Activated CD8-positive, alpha-beta memory T cell treated with anti-CD3 and anti-CD28 coated beads for 1 hour (primary cell): Measurements from ENCODE around the gene KRT79.

ENCODE experiments used
- DNase-seq, 2 donors: peaks; one replicate each; pipeline ENCODE4 v3.0.0-alpha.2; 2020; ENCODE audit warnings: low read depth in 1 of 2; ENCODE audit errors: extremely low read depth in 1 of 2

Gene KRT79

DNA sequence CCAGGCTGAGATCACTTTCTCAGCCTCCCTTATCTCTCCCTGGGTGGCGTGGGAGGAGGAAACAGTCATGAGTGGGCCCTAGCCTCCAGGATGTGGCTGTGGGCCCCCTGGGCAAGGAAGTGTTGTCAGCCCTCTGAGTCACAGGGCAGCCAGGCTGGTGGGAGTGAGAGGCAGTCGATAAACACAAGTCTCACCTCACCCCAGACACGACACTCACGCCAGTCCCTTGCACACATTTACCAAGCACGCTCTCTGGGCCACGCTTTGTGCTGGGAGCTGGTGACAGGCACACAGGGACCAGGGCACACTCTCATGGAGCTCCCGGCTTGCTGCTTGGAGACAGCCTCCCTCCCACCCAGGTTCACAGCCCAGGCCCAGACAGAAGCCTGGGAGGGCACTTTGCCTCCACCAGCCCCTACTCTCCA lies 1.9 kb upstream of the KRT79 start:
- DNase-seq: peak; percentile 35 to 39

DNA sequence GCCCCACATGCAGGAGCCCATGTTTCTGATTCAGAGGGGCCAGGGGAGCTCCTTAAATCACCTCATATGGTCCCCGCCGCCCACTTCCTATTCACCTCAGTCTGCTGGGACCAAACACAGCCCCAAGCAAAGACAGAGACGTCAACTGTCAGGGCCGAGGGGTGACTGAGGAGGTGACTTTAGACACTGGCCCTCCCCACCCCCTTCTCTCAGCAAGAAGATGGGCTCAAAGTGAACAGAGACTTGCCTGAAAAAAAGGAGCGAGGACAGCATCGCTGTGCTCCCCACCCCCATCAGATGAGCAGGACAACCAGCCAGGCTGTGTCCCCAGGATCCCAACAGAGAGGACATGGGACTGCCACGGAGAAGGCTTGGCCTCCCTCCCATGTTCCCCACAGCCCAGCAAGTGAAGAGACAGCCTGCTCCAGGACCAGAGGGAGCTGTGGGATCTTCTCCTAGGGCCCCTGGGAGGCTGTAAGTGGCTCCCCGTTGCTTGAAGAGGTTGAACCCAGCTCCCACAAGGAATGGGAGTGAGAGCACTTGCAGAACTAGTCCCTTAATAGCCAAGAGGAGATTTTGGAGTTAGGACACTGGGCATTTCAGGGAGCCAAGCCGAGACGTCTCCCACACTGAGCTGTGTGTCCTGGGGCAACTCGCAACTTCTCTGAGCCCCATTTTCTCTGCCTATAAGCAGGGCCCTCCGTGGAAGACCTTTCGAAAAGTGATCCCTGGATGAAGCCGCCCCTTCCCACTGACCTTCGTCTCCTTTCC lies 1.3 kb upstream of the KRT79 start:
- DNase-seq: no peak

GRCh38 chr12:52834727-52835001 lies 553 bp upstream of the KRT79 start:
- DNase-seq: no peak

GRCh38 chr12:52832985-52833905 lies 866 bp downstream of the KRT79 start:
- no peak for DNase-seq

- no peak for DNase-seq
Measured at GRCh38 chr12:52832451-52832850, 1.7 kb downstream of the KRT79 start.

DNA sequence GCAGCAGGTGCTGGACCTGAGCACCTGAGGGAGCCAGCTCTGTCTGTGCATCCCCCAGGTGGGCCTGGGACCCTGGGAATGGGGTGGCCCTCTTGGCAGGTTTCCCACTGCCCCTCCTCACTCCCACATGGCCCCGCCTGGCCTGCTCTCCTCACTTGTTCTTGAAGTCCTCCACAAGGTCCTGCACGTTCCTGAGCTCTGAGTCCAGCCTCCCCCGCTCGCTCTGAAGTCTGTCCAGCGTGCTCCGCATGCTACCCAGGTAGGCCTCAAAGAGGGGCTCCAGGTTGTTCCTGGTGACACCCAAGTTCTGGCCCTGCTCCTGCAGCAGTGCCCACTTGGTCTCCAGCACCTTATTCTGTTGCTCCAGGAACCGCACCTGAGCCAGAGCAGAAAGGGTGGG lies 2.9 kb downstream of the KRT79 start:
- no peak for DNase-seq

DNA sequence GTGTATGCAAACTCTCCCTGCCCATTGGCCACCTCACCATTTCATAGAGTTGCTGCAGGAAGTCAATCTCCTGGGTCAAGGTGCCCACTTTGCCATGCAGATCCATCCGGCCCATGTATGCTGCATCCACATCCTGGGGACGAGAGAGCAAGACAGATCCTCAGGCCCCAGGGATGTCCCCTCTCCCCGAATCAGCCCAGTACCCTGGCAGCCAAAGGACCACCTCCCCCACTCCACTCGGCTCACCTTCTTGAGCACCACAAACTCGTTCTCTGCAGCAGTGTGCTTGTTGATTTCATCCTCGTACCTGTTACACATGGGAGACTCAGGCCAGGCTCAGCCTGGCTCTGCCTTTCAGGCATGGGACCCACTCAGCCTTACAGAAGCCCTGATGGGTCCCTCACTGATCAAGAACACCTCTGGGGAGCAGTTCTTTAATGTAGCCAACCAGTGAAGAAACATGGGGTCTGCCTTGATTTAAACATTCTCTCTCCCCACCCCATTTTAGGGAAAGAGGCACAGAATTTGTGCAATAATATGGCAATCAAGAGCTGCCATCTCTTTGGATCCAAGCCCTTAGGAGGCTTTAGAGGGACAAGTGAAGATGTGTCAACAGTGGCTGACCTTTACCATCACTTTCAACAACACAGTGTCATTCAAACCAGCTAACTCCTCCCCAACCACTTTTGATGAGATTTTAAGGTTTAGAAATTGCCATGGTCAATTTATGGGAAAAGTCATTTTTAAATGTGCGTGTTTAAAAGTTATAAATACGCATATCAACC lies 3.9 kb downstream of the KRT79 start:
- no peak for DNase-seq

GRCh38 chr12:52828591-52829021 lies 5.5 kb downstream of the KRT79 start:
- DNase-seq: no peak

DNA sequence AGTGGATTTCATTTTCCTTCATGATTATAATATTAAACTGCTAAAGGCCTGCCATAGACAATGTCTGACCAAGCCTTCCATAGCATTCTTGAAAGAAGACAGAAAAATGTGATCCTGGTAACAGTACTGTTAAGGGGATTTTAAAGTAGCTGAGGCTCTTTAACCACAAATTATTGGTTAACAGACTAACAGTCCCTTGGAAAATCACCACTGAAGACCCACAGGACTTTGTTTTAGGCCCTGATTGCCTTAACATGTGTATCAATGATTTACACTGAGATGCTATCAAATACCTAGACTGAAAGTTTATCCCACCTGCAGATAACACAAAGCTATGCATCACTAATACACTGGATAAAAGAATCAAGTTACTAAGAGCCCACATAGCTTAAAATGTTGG lies 6.0 kb downstream of the KRT79 start:
- DNase-seq: no peak

DNA sequence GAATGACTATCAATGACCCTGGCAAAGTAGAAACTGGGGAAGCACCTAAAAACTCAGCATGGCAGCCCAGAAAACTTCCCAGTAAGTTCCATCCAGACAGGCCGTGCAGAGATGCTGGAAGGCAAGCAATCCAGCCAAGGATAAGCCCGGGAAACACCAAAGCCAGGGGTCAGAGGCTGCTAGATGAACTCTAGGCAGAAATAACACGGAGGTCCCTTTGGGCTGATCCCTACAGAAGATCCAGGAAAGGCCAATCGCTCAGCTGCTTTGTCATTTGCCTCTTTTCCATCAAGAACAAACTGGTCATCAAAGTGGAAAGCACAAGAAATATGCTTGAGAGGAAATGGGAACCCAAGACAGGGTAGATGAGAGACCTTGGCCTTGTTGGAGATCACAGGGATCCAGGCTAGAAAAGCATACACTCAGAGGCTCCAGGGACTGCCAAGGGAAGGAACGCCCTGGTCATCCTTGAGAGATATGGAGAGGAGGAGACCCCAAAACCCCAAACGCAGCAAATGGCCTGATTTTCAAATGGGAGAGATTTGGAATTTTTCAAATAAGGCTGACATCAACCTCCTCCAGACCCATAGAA lies 6.5 kb downstream of the KRT79 start:
- DNase-seq: no peak

GRCh38 chr12:52826611-52827498 lies 7.3 kb downstream of the KRT79 start:
- DNase-seq: no peak

DNA sequence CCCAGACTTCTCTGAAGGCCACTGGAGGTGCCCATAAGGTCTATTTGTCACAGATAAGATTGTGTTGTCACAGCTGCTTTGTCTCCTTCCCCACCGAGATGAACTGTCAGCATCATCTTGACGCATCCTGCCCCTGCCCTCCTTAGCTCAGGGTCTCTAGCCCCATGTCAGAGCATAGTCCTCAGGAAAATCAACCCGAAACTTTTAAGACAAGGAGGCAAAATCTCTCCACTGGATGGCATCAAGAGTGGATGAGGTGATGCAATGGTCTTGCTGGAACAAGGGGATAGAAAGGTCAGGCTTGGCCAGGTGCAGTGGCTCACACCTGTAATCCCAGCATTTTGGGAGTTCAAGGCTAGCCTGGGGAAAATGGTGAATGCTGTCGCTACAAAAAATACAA lies 8.2 kb downstream of the KRT79 start:
- no peak for DNase-seq

GRCh38 chr12:52824741-52825410 lies 9.2 kb downstream of the KRT79 start:
- no peak for DNase-seq

DNA sequence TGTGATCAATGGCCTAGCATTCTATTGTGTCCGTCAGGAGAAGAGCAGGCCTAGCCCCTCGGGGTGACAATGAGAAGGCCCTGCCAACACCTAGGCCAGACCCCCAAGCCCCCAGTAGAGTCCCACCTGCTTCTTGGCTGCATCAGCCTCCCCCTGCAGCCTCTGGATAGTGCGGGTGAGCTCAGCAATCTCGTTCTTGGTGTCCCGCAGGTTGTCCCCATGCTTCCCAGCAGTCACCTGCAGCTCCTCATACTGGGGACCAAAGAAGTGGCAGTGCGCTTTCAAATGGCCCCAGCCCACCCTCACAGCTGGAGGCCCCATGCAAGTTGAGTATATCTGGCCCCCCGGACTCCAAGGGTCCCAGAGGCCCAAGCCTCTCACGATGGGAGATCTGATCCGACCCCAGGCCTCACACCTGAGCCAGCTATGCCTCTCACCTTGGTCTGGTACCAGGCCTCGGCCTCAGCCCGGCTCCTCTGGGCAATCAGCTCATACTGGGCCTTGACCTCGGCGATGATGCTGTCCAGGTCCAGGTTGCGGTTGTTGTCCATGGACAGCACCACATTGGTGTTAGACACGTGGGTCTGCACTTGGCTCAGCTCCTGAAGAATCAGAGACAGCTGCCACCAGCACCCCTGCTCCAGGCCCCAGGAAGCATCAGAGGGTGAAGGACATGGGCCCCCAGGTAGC lies 10.2 kb downstream of the KRT79 start:
- DNase-seq: no peak

- no peak for DNase-seq
Measured at GRCh38 chr12:52822771-52823510, 11.2 kb downstream of the KRT79 start.

DNA sequence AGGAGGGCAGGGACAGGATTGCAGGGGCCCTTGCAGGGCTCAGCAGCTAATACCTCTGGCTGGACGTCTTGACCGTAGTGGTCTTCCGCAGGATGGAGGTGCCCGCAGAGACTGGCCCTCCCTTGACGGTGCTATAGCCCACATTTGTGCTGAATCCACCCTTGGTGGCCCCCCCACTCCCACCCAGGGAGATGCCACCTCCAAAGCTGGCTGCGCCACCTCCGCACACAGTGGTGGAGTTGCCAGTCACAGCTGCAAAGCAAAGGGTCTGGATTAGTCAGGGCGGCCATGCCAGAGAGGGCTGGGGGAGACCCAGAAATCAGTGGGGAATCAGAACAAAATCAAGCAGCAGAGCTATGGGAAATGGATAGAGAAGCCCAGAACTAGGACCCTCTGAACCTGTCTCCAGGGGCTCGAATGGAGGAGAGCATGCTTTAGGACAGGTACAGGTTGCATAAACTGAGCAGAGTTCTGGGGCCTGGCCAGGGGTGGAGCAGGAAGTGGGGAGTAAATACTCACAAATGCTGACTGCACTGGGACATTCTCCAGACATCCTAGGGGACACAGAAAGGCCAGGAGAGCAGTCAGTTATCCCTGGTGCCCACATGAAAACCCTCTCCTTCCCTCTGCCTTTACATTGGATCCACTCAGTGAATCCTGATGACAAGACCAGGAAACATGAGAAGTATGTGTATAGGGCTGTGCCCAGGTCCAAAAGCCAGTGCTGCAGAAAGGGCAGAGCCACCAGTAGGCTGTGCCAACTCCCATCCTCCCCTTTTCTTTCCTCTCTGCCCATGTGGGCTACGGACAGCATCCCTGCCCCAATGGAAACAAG lies 12.1 kb downstream of the KRT79 start:
- no peak for DNase-seq

GRCh38 chr12:52821071-52821730 lies 12.9 kb downstream of the KRT79 start:
- no peak for DNase-seq
